Measurements from ENCODE around the gene PTRH1. TPM values are rescaled to one million over a fixed set of nuclear protein-coding genes. Genes with fewer than 3 reads are reported as not detected.

Gene PTRH1
- total and polyA plus RNA-seq, 2 of the 13 experiments (the other 11 are each of a cell fraction or from before 2014, with no cell fraction given), result 4.0 to 10.4 TPM

DNA sequence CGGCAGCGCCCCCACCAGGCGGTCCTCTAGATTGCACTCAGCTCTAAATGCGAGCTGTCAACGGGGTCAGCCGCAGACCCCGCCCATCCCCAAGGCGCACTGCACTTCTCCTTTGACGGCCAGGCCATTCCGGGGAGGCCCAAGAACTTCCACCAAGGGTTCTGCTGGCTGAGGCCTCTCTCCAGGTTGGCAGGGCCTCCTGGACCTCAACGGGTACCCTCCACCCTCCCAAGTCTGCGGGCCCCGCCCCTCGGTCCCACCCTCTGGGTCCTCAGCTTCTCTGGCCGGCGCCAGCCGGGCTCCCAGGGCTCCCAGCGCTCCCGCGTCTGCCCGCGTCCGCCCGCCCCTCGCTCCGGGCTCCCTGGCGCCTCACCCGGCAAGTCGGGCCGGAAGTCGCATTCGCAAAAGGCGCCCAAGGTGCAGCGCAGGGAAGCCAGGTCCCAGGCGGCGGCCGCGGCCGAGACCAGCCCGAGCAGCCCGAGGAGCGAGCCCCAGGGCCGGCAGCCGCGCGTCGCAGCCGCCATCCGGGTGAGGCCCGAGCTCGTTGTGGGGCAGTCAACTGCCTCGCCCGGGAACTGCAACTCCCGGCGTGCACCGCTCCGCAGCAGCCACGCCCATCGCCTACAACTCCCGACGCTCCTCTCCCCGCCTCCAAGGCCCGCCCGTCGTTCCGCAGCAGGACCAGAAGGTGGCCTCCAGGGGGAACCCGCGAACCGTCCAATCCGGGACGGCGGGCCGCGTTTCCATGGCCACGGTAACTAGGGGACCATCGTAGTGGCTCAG lies 19.5 kb upstream of the PTRH1 start, which contains the start of gene TOR2A (continued):
- TF ChIP-seq, protein P1, sequence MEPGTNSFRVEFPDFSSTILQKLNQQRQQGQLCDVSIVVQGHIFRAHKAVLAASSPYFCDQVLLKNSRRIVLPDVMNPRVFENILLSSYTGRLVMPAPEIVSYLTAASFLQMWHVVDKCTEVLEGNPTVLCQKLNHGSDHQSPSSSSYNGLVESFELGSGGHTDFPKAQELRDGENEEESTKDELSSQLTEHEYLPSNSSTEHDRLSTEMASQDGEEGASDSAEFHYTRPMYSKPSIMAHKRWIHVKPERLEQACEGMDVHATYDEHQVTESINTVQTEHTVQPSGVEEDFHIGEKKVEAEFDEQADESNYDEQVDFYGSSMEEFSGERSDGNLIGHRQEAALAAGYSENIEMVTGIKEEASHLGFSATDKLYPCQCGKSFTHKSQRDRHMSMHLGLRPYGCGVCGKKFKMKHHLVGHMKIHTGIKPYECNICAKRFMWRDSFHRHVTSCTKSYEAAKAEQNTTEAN (CRISPR knock-in tag; conservative IDR thresholded peaks at IDR 0.05), result 0 out of 2 replicates have a peak, but pooled peaks have one; percentile 24
- TF ChIP-seq, protein P2, sequence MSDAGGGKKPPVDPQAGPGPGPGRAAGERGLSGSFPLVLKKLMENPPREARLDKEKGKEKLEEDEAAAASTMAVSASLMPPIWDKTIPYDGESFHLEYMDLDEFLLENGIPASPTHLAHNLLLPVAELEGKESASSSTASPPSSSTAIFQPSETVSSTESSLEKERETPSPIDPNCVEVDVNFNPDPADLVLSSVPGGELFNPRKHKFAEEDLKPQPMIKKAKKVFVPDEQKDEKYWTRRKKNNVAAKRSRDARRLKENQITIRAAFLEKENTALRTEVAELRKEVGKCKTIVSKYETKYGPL (CRISPR knock-in tag; IDR thresholded peaks at IDR 0.05), result no peak
- TF ChIP-seq ZNF567 (CRISPR knock-in tag; IDR thresholded peaks at IDR 0.05; ENCODE audit: borderline replicate concordance) (0 out of 2 replicates have a peak, but pooled peaks have one; percentile 41), ZFYVE20 (CRISPR knock-in tag; IDR thresholded peaks at IDR 0.05; ENCODE audit: borderline replicate concordance, low read depth) (no peak), ZNF672 (CRISPR knock-in tag; IDR thresholded peaks at IDR 0.05) (no peak), ZNF552 (CRISPR knock-in tag; IDR thresholded peaks at IDR 0.05; ENCODE audit: borderline replicate concordance) (no peak), KLF11 (CRISPR knock-in tag; IDR thresholded peaks at IDR 0.05) (no peak), KDM5A (IDR thresholded peaks at IDR 0.05; ENCODE audit: borderline replicate concordance, low read length) (0 out of 2 replicates have a peak, but pooled peaks have one; percentile 54), HOXA7 (CRISPR knock-in tag; IDR thresholded peaks at IDR 0.05) (no peak), TMF1 (CRISPR knock-in tag; IDR thresholded peaks at IDR 0.05; ENCODE audit: low read depth) (0 out of 2 replicates have a peak, but pooled peaks have one; percentile 76), EED (CRISPR knock-in tag; IDR thresholded peaks at IDR 0.05) (no peak), ZBTB7A (CRISPR knock-in tag; IDR thresholded peaks at IDR 0.05) (0 out of 2 replicates have a peak, but pooled peaks have one; percentile 12), ZNF749 (CRISPR knock-in tag; IDR thresholded peaks at IDR 0.05; ENCODE audit: borderline replicate concordance) (0 out of 2 replicates have a peak, but pooled peaks have one; percentile 17), ZNF746 (CRISPR knock-in tag; IDR thresholded peaks at IDR 0.05) (no peak), THYN1 (CRISPR knock-in tag; IDR thresholded peaks at IDR 0.05; ENCODE audit: borderline replicate concordance, low read depth) (no peak), RFXANK (CRISPR knock-in tag; IDR thresholded peaks at IDR 0.05) (peak; percentile 94)
- TF ChIP-seq, protein P3, sequence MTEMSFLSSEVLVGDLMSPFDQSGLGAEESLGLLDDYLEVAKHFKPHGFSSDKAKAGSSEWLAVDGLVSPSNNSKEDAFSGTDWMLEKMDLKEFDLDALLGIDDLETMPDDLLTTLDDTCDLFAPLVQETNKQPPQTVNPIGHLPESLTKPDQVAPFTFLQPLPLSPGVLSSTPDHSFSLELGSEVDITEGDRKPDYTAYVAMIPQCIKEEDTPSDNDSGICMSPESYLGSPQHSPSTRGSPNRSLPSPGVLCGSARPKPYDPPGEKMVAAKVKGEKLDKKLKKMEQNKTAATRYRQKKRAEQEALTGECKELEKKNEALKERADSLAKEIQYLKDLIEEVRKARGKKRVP (CRISPR knock-in tag; IDR thresholded peaks at IDR 0.05), result no peak
- TF ChIP-seq, protein P4, sequence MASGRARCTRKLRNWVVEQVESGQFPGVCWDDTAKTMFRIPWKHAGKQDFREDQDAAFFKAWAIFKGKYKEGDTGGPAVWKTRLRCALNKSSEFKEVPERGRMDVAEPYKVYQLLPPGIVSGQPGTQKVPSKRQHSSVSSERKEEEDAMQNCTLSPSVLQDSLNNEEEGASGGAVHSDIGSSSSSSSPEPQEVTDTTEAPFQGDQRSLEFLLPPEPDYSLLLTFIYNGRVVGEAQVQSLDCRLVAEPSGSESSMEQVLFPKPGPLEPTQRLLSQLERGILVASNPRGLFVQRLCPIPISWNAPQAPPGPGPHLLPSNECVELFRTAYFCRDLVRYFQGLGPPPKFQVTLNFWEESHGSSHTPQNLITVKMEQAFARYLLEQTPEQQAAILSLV (CRISPR knock-in tag; IDR thresholded peaks at IDR 0.05; ENCODE audit: borderline replicate concordance), result peak; percentile 48; the same call in 1 of the 2 replicates
- TF ChIP-seq, protein P5, sequence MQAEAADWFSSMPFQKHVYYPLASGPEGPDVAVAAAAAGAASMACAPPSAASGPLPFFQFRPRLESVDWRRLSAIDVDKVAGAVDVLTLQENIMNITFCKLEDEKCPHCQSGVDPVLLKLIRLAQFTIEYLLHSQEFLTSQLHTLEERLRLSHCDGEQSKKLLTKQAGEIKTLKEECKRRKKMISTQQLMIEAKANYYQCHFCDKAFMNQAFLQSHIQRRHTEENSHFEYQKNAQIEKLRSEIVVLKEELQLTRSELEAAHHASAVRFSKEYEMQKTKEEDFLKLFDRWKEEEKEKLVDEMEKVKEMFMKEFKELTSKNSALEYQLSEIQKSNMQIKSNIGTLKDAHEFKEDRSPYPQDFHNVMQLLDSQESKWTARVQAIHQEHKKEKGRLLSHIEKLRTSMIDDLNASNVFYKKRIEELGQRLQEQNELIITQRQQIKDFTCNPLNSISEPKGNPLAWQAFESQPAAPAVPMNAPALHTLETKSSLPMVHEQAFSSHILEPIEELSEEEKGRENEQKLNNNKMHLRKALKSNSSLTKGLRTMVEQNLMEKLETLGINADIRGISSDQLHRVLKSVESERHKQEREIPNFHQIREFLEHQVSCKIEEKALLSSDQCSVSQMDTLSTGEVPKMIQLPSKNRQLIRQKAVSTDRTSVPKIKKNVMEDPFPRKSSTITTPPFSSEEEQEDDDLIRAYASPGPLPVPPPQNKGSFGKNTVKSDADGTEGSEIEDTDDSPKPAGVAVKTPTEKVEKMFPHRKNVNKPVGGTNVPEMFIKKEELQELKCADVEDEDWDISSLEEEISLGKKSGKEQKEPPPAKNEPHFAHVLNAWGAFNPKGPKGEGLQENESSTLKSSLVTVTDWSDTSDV (CRISPR knock-in tag; IDR thresholded peaks at IDR 0.05), result no peak
- TF ChIP-seq, protein P6, sequence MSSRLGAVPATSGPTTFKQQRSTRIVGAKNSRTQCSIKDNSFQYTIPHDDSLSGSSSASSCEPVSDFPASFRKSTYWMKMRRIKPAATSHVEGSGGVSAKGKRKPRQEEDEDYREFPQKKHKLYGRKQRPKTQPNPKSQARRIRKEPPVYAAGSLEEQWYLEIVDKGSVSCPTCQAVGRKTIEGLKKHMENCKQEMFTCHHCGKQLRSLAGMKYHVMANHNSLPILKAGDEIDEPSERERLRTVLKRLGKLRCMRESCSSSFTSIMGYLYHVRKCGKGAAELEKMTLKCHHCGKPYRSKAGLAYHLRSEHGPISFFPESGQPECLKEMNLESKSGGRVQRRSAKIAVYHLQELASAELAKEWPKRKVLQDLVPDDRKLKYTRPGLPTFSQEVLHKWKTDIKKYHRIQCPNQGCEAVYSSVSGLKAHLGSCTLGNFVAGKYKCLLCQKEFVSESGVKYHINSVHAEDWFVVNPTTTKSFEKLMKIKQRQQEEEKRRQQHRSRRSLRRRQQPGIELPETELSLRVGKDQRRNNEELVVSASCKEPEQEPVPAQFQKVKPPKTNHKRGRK (CRISPR knock-in tag; IDR thresholded peaks at IDR 0.05), result no peak
